ENCODE measurements around the gene GPR146. TPM values are rescaled to one million over a fixed set of nuclear protein-coding genes. Genes with fewer than 3 reads are reported as not detected.
"Not testable (repeated sequence)": the region's sequence is repeated elsewhere in the genome, so short reads cannot be mapped to it uniquely, and the experiment has no call there.

GPR146 gene
- total and polyA plus RNA-seq, 2 of the 13 experiments (the other 11 are each of a cell fraction or from before 2014, with no cell fraction given) = 2.0 to 15.9 TPM

GRCh38 chr7:1040233-1040632 lies 4.1 kb upstream of the GPR146 start (continued):
- not testable (repeated sequence) for TF ChIP-seq FOXP1 (IDR thresholded peaks at IDR 0.05)
- TF ChIP-seq FOXP1 (CRISPR knock-in tag; IDR thresholded peaks at IDR 0.05) = 0 out of 2 replicates have a peak, but pooled peaks have one; percentile 4

GRCh38 chr7:1040790-1041189 lies 3.6 kb upstream of the GPR146 start:
- ChIA-PET CTCF (ENCODE audit: low intra/inter-chr PET ratio, low total read pairs) (no interaction called here), POLR2A (interaction anchor here (1.4 kb wide), 1 partner anchor 63 kb away, joined by 3 read pairs; no protein-coding TSS in a partner anchor)
- Histone ChIP-seq H2AFZ (ENCODE audit: low read length) (no peak overlapping the region), H3K4me1 (ENCODE audit: insufficient read depth, low read length) (peaks cover 45% of the 10 kb centered on the region), H3K36me3 (replicated peaks in 1 of 2; ENCODE audit: control insufficient read depth in 1 of 2, insufficient read depth in 2 of 2, low read length in 2 of 2) (no peaks in the 10 kb centered on the region; a peak in 1 of 5 replicates), H3K4me2 (ENCODE audit: low read depth, low read length) (peak overlapping the region; percentile 54), H3K4me3 (replicated peaks in 1 of 3; ENCODE audit: insufficient read depth in 1 of 3, low read depth in 2 of 3, low read length in 3 of 3) (no peak overlapping the region; a peak in 1 of 6 replicates), H4K20me1 (ENCODE audit: insufficient read depth, low read length) (no peaks in the 10 kb centered on the region), H3K27ac (ENCODE audit: extremely low read length, insufficient read depth, low read length) (peak overlapping the region; percentile 59), H3K79me2 (ENCODE audit: insufficient read depth, low read length) (peaks cover 8% of the 10 kb centered on the region), H3K9ac (ENCODE audit: insufficient read depth, low read depth, low read length) (no peak overlapping the region), H3K9me3 (ENCODE audit: low read length) (no peaks in the 10 kb centered on the region), H3K27me3 (ENCODE audit: control insufficient read depth in 1 of 2, insufficient read depth in 2 of 2, low read length in 2 of 2) (no peaks in the 10 kb centered on the region; a peak in 2 of 5 replicates)
- ATAC-seq = peak; percentile 12
- intact Hi-C loops (cut with micrococcal nuclease; ENCODE audit: unreplicated experiment) = no loop called here
- 46% methylated on average over 15 of the region's 16 CpGs for WGBS (ENCODE audit: low lambda C conversion rate)
- in situ Hi-C loops (cut with HindIII; ENCODE audit: extremely low pct_ligation_motif_present, low pct_unique_long_range_greater_than_20kb) = no loop called here
- BruUV-seq (replicated peaks) = no TSS peak
- peak; percentile 21 for DNase-seq (ENCODE audit: low spot score)
- no peak for FAIRE-seq
- no peak for TF ChIP-seq NR2F6 (IDR thresholded peaks at IDR 0.05)
- TF ChIP-seq NR2F6 (CRISPR knock-in tag; IDR thresholded peaks at IDR 0.05) = 0 out of 2 replicates have a peak, but pooled peaks have one; percentile 9
- 0 out of 2 replicates have a peak, but pooled peaks have one; percentile 30 for TF ChIP-seq KMT2B (CRISPR knock-in tag; IDR thresholded peaks at IDR 0.05)
- TF ChIP-seq UBTF (CRISPR knock-in tag; IDR thresholded peaks at IDR 0.05) = 0 out of 2 replicates have a peak, but pooled peaks have one; percentile 22
- peak; percentile 71 for TF ChIP-seq ZBTB38 (CRISPR knock-in tag; IDR thresholded peaks at IDR 0.05)
- TF ChIP-seq ZNF687 (CRISPR knock-in tag; IDR thresholded peaks at IDR 0.05) = peak; percentile 75
- TF ChIP-seq ZNF543 (CRISPR knock-in tag; IDR thresholded peaks at IDR 0.05) = no peak
- TF ChIP-seq SALL1 (CRISPR knock-in tag; IDR thresholded peaks at IDR 0.05) = 0 out of 2 replicates have a peak, but pooled peaks have one; percentile 22
- 0 out of 2 replicates have a peak, but pooled peaks have one; percentile 33 for TF ChIP-seq ZNF747 (CRISPR knock-in tag; IDR thresholded peaks at IDR 0.05; ENCODE audit: borderline replicate concordance)
- no peak for TF ChIP-seq ZBTB26 (CRISPR knock-in tag; IDR thresholded peaks at IDR 0.05; ENCODE audit: borderline replicate concordance)
- TF ChIP-seq ZNF292 (CRISPR knock-in tag; IDR thresholded peaks at IDR 0.05; ENCODE audit: borderline replicate concordance, low read depth) = 0 out of 2 replicates have a peak, but pooled peaks have one; percentile 24
- peak; percentile 37; the same call in 1 of the 2 replicates for TF ChIP-seq MAX (IDR thresholded peaks at IDR 0.05)
- TF ChIP-seq FOXO1 (CRISPR knock-in tag; IDR thresholded peaks at IDR 0.05) = 0 out of 2 replicates have a peak, but pooled peaks have one; percentile 22
- peak; percentile 29 for TF ChIP-seq TEAD3 (CRISPR knock-in tag; optimal IDR thresholded peaks at IDR 0.05; ENCODE audit: borderline replicate concordance)
- no peak for TF ChIP-seq ZNF331 (CRISPR knock-in tag; IDR thresholded peaks at IDR 0.05)

All from HepG2 (cell line).